PC-3 (cell line): ENCODE measurements around the gene MARS2. TPM values are rescaled to one million over a fixed set of nuclear protein-coding genes. Genes with fewer than 3 reads are reported as not detected.
"Not testable (repeated sequence)": the region's sequence is repeated elsewhere in the genome, so short reads cannot be mapped to it uniquely, and the experiment has no call there.

Experiments used
- ATAC-seq: fragments of 200-7000 bp; cut with Tn5 transposase; 2 replicates; pipeline ENCODE4 v1.9.1; 2020; ENCODE audit warnings: mild to moderate bottlenecking, moderate library complexity
- BruUV-seq: library from RNA; stranded (reverse); fragments of 400-500 nt; replicated peaks from 2 replicates; lab custom pipeline; 2021; lab: Mats Ljungman, UMichigan
- CTCF ChIA-PET: fragments of 300-600 bp; sonication (Branson Sonifier 250); formaldehyde crosslinking; loops from one replicate; lab custom pipeline; 2022; ENCODE audit warnings: antibody characterized with exemption; lab: Charles Lee
- POLR2A ChIA-PET: fragments of 300-600 bp; sonication (Branson Sonifier 250); formaldehyde crosslinking; loops from one replicate; lab custom pipeline; 2022; ENCODE audit warnings: antibody characterized with exemption; ENCODE audit not compliant: unreplicated experiment; lab: Charles Lee
- DNase-seq: peaks from one replicate; pipeline ENCODE4 v3.0.0-alpha.2; 2015
- H2AFZ ChIP-seq: fragments of 300-600 bp; sonication (generic); 2 replicates; pipeline ENCODE4 v1.6.0; 2016; ENCODE audit warnings: antibody characterized with exemption, low read length
- H3F3A ChIP-seq: fragments of 300-600 bp; sonication (generic); one replicate; pipeline ENCODE4 v1.6.0; 2017; ENCODE audit warnings: antibody characterized with exemption, low read length, control low read depth, mild to moderate bottlenecking; ENCODE audit not compliant: unreplicated experiment
- H3K27ac ChIP-seq: fragments of 300-600 bp; sonication (generic); 2 replicates; pipeline ENCODE4 v1.5.1; 2016; ENCODE audit warnings: mild to moderate bottlenecking, low read length
- H3K27me3 ChIP-seq: fragments of 300-600 bp; sonication (generic); 2 replicates; pipeline ENCODE4 v1.6.1; 2016; ENCODE audit warnings: low read length, mixed read lengths
- H3K36me3 ChIP-seq: fragments of 300-600 bp; sonication (generic); 2 replicates; pipeline ENCODE4 v1.6.1; 2016; ENCODE audit warnings: low read depth, mixed run types, low read length, mixed read lengths
- H3K4me1 ChIP-seq: fragments of 300-600 bp; sonication (generic); 2 replicates; pipeline ENCODE4 v1.5.1; 2016; ENCODE audit warnings: low read length; ENCODE audit not compliant: insufficient read depth
- H3K4me2 ChIP-seq: fragments of 300-600 bp; sonication (generic); 2 replicates; pipeline ENCODE4 v1.6.0; 2016; ENCODE audit warnings: low read length
- H3K4me3 ChIP-seq: fragments of 300-600 bp; sonication (generic); 2 replicates; pipeline ENCODE4 v1.5.1; 2016; ENCODE audit warnings: mild to moderate bottlenecking, low read length, mixed read lengths
- H3K79me2 ChIP-seq: fragments of 300-600 bp; sonication (generic); 2 replicates; pipeline ENCODE4 v1.6.1; 2017; ENCODE audit warnings: low read length, mixed read lengths
- H3K9ac ChIP-seq: fragments of 300-600 bp; sonication (generic); 2 replicates; pipeline ENCODE4 v1.6.0; 2016; ENCODE audit warnings: mild to moderate bottlenecking, low read length
- H3K9me2 ChIP-seq: fragments of 300-600 bp; sonication (generic); replicated peaks from 2 replicates; pipeline ENCODE4 v1.6.1; 2016; ENCODE audit warnings: mixed run types, low read length, mixed read lengths
- H3K9me3 ChIP-seq: fragments of 300-600 bp; sonication (generic); 2 replicates; pipeline ENCODE4 v1.6.1; 2016; ENCODE audit warnings: low read length, mixed read lengths
- H4K20me1 ChIP-seq: fragments of 300-600 bp; sonication (generic); 2 replicates; pipeline ENCODE4 v1.6.1; 2016; ENCODE audit warnings: low read length, mixed read lengths
- EZH2 ChIP-seq: fragments of 300-600 bp; sonication (generic); IDR thresholded peaks from one replicate; pipeline ENCODE4 v1.6.1; 2017; ENCODE audit warnings: antibody characterized with exemption, mild to moderate bottlenecking, low read length; ENCODE audit not compliant: unreplicated experiment
- EZH2phosphoT487 ChIP-seq: fragments of 300-600 bp; sonication (generic); IDR thresholded peaks from 2 replicates; pipeline ENCODE4 v1.6.1; 2018; ENCODE audit warnings: mild to moderate bottlenecking, antibody characterized with exemption, low read length, borderline replicate concordance
- intact Hi-C: fragments of 100-400 bp; cut with micrococcal nuclease; formaldehyde crosslinking; loops from 2 replicates; pipeline ENCODE4 v1.9.0; 2023
- total RNA-seq: library from RNA; depleted of rRNA; stranded (reverse); fragments of >200 nt; gene quantifications from 2 replicates; pipeline ENCODE4 v1.2.3, GENCODE V29; 2014
- TF ChIP-seq, protein P1 (sequence below): fragments of 300-600 bp; sonication (generic); conservative IDR thresholded peaks from 2 replicates; pipeline ENCODE4 v1.5.1; 2017; ENCODE audit warnings: antibody characterized with exemption, low read depth, mild to moderate bottlenecking, low read length

The MARS2 gene
- total RNA-seq, 1 experiment from 2014 or later, result 8.3 TPM

DNA sequence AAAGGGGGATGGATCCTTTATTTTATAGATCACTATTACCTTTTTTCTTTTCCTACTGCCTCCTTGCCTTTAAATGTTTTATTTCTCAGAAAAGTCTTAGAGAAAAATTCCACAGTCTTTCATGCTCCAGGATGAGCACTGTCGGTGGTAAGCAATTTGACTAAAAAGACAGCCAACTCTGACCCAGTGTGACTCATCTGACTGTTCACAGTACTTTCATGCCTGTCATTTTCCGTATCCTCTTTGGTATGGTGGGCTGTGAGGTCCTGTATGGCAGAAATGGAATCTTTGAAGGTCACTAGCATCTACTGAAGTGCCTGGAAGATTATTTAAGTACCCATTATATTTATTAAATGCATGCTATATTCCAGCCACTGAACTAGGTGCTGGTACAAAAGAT, 27.7 kb upstream of the MARS2 start:
- Histone ChIP-seq H4K20me1 (no peaks in the 10 kb centered on the region), H3K9me3 (no peaks in the 10 kb centered on the region), H3K27ac (no peak overlapping the region), H3K4me3 (no peak overlapping the region), H3K27me3 (no peaks in the 10 kb centered on the region), H3K79me2 (no peaks in the 10 kb centered on the region), H3K9ac (no peak overlapping the region), H3F3A (no peaks in the 10 kb centered on the region), H3K4me1 (peaks cover 6% of the 10 kb centered on the region), H2AFZ (no peak overlapping the region), H3K9me2 (no peaks in the 10 kb centered on the region), H3K36me3 (no peaks in the 10 kb centered on the region), H3K4me2 (no peak overlapping the region)
- DNase-seq (peak; percentile 29), ATAC-seq (peak; percentile 87)
- TF ChIP-seq, protein P1, sequence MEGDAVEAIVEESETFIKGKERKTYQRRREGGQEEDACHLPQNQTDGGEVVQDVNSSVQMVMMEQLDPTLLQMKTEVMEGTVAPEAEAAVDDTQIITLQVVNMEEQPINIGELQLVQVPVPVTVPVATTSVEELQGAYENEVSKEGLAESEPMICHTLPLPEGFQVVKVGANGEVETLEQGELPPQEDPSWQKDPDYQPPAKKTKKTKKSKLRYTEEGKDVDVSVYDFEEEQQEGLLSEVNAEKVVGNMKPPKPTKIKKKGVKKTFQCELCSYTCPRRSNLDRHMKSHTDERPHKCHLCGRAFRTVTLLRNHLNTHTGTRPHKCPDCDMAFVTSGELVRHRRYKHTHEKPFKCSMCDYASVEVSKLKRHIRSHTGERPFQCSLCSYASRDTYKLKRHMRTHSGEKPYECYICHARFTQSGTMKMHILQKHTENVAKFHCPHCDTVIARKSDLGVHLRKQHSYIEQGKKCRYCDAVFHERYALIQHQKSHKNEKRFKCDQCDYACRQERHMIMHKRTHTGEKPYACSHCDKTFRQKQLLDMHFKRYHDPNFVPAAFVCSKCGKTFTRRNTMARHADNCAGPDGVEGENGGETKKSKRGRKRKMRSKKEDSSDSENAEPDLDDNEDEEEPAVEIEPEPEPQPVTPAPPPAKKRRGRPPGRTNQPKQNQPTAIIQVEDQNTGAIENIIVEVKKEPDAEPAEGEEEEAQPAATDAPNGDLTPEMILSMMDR, result no peak
- TF ChIP-seq EZH2, result no peak
- no peak for TF ChIP-seq EZH2phosphoT487
- CTCF ChIA-PET, result no interaction called here
- no TSS peak for BruUV-seq
- intact Hi-C loops, result no loop called here
- POLR2A ChIA-PET, result no interaction called here

DNA sequence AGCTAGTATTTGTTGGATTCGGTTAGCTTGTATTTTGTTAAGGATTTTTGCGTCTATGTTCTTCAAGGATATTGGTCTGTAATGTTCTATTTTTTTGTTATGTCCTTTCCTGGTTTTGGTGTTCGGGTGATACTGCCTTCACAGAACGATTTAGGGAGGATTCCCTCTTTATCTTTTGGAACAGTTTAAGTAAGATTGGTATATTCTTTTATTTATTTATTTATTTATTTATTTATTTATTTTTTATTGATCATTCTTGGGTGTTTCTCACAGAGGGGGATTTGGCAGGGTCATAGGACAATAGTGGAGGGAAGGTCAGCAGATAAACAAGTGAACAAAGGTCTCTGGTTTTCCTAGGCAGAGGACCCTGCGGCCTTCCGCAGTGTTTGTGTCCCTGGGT, 10.0 kb upstream of the MARS2 start:
- ATAC-seq, CTCF ChIA-PET, intact Hi-C loops: not testable (repeated sequence)

DNA sequence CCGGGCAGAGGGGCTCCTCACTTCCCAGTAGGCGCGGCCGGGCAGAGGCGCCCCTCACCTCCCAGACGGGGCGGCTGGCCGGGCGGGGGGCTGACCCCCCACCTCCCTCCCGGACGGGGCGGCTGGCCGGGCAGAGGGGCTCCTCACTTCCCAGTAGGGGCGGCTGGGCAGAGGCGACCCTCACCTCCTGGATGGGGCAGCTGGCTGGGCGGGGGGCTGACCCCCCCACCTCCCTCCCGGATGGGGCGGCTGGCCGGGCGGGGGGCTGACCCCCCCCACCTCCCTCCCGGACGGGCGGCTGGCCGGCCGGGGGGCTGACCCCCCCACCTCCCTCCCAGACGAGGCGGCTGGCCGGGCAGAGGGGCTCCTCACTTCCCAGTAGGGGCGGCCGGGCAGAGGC, 9.2 kb upstream of the MARS2 start:
- H3K4me3 ChIP-seq, H3K4me1 ChIP-seq, H3K9ac ChIP-seq, H3F3A ChIP-seq, H4K20me1 ChIP-seq, CTCF ChIA-PET, H2AFZ ChIP-seq, ATAC-seq, H3K9me3 ChIP-seq, H3K9me2 ChIP-seq, H3K4me2 ChIP-seq, H3K27me3 ChIP-seq, BruUV-seq, H3K36me3 ChIP-seq, intact Hi-C loops, POLR2A ChIA-PET, H3K27ac ChIP-seq, DNase-seq, H3K79me2 ChIP-seq: not testable (repeated sequence)

More for the DNA sequence above, 10.0 kb upstream of the MARS2 start:
- H3K9me2 ChIP-seq, DNase-seq, POLR2A ChIA-PET, BruUV-seq, H3F3A ChIP-seq, H2AFZ ChIP-seq, H3K79me2 ChIP-seq, H3K9me3 ChIP-seq, H4K20me1 ChIP-seq, H3K4me2 ChIP-seq, H3K27me3 ChIP-seq, H3K9ac ChIP-seq, H3K27ac ChIP-seq, H3K4me1 ChIP-seq, H3K4me3 ChIP-seq, H3K36me3 ChIP-seq: not testable (repeated sequence)

DNA sequence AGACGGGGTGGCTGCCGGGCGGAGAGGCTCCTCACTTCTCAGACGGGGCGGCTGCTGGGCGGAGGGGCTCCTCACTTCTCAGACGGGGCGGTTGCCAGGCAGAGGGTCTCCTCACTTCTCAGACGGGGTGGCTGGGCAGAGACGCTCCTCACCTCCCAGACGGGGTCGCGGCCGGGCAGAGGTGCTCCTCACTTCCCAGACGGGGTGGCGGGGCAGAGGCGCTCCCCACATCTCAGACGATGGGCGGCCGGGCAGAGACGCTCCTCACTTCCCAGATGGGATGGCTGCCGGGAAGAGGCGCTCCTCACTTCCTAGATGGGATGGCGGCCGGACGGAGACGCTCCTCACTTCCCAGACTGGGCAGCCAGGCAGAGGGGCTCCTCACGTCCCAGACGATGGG, 8.6 kb upstream of the MARS2 start:
- H3K9me2 ChIP-seq, H3F3A ChIP-seq, H3K4me2 ChIP-seq, H3K27me3 ChIP-seq, CTCF ChIA-PET, H3K9me3 ChIP-seq, H2AFZ ChIP-seq, POLR2A ChIA-PET, H3K27ac ChIP-seq, DNase-seq, ATAC-seq, H3K79me2 ChIP-seq, H3K9ac ChIP-seq, H3K36me3 ChIP-seq, BruUV-seq, H3K4me3 ChIP-seq, intact Hi-C loops, H3K4me1 ChIP-seq, H4K20me1 ChIP-seq: not testable (repeated sequence)

DNA sequence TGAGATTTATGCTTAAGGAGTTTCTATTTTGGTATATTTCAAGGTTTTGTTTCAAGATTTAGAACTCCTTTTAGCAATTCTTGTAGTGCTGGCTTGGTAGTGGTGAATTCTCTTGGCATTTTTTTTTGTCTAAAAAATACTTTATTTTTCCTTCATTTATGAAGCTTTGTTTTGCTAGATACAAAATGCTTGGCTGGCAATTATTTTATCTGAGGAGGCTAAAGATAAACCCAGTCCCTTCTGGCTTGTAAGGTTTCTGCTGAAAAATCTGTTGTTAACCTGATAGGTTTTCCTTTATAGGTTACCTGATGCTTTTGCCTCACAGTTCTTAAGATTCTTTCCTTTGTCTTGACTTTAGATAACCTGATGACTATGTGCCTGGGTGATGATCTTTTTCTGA, 5.4 kb upstream of the MARS2 start:
- H3K4me2 ChIP-seq, H3K9me3 ChIP-seq, ATAC-seq, H3K4me1 ChIP-seq, H3K4me3 ChIP-seq, CTCF ChIA-PET, H4K20me1 ChIP-seq, H3K9me2 ChIP-seq, H3K27ac ChIP-seq, H2AFZ ChIP-seq, H3K79me2 ChIP-seq, BruUV-seq, H3K9ac ChIP-seq, H3K36me3 ChIP-seq, H3K27me3 ChIP-seq, POLR2A ChIA-PET, H3F3A ChIP-seq, DNase-seq: not testable (repeated sequence)
- intact Hi-C loops, result loop anchor here (10.0 kb wide), 1 partner anchor 265 kb away; the partner anchor contains the start of gene SF3B1
